BLaER1 treated with 17β-estradiol and CSF1 and Interleukin-3, amounts not matched to agents 10 nM and 100 nM (cell line): Measurements from ENCODE around the gene FGD3.

Experiments used
- H3K27ac ChIP-seq, 11 experiments: shearing (Covaris generic); formaldehyde crosslinking; 2 replicates each; pipeline ENCODE4 v1.8.1; 2022
- H3K27me3 ChIP-seq, 11 experiments: shearing (Covaris generic); formaldehyde crosslinking; 2 replicates each; pipeline ENCODE4 v1.8.1; 2022
- H3K36me3 ChIP-seq, 11 experiments: shearing (Covaris generic); formaldehyde crosslinking; 2 replicates each; pipeline ENCODE4 v1.8.1; 2022
- H3K4me1 ChIP-seq, 10 experiments: shearing (Covaris generic); formaldehyde crosslinking; 2 replicates each; pipeline ENCODE4 v1.8.1; 2022
- H3K4me2 ChIP-seq, 11 experiments: shearing (Covaris generic); formaldehyde crosslinking; 2 replicates each; pipeline ENCODE4 v1.8.1; 2022
- H3K4me3 ChIP-seq, 10 experiments: shearing (Covaris generic); formaldehyde crosslinking; 2 replicates each; pipeline ENCODE4 v1.8.1; 2022
- H3K9ac ChIP-seq, 11 experiments: shearing (Covaris generic); formaldehyde crosslinking; 2 replicates each; pipeline ENCODE4 v1.8.1; 2022
- H3K9me3 ChIP-seq, 11 experiments: shearing (Covaris generic); formaldehyde crosslinking; replicated peaks in 1 of 11; 2 replicates each; pipeline ENCODE4 v1.8.1; 2022
- H4K20me1 ChIP-seq, 11 experiments: shearing (Covaris generic); formaldehyde crosslinking; 2 replicates each; pipeline ENCODE4 v1.8.1; 2022
- Cebpa-rat ChIP-seq, 11 experiments: shearing (Covaris generic); IDR thresholded peaks; 2 replicates each; pipeline ENCODE4 v1.8.1; 2022

The FGD3 gene

GRCh38 chr9:93083592-93084470 lies 136.5 kb downstream of the FGD3 start:
- no peak for TF ChIP-seq Cebpa-rat (IDR thresholded peaks at IDR 0.05)
- Histone ChIP-seq H3K4me1 (peaks cover 27 to 59% (median 41%) of the 10 kb centered on the region in 10 experiments), H3K4me2 (peak overlapping the region in 9 of 11 experiments; percentile 54 to 70 (median 64); a peak in 17 of 22 replicates), H3K9me3 (peaks cover 0 to 13% (median 7%) of the 10 kb centered on the region in 11 experiments; a peak in 9 of 22 replicates), H4K20me1 (no peaks in the 10 kb centered on the region), H3K9ac (peak overlapping the region in 6 of 11 experiments; percentile 3 to 60 (median 26); a peak in 3 of 22 replicates), H3K27ac (peak overlapping the region in 6 of 11 experiments; percentile 13 to 69 (median 34); a peak in 6 of 22 replicates), H3K4me3 (no peak overlapping the region), H3K36me3 (peaks cover 28 to 68% (median 46%) of the 10 kb centered on the region in 11 experiments), H3K27me3 (no peaks in the 10 kb centered on the region)

- peaks cover 0 to 20% (median 9%) of the 10 kb centered on the region in 11 experiments; a peak in 13 of 22 replicates for H3K9me3 ChIP-seq
- H4K20me1 ChIP-seq: no peaks in the 10 kb centered on the region
- H3K36me3 ChIP-seq: peaks cover 28 to 61% (median 42%) of the 10 kb centered on the region in 11 experiments
- H3K27me3 ChIP-seq: no peaks in the 10 kb centered on the region
- no peak overlapping the region for H3K4me3 ChIP-seq
- peak overlapping the region in 1 of 11 experiments; percentile 67; a peak in 2 of 22 replicates for H3K27ac ChIP-seq
- H3K4me1 ChIP-seq: peaks cover 27 to 60% (median 42%) of the 10 kb centered on the region in 10 experiments
- H3K9ac ChIP-seq: no peak overlapping the region
- TF ChIP-seq Cebpa-rat (IDR thresholded peaks at IDR 0.05): no peak
- H3K4me2 ChIP-seq: 0 out of 22 replicates have a peak overlapping the region, but pooled peaks of 1 of the 11 experiments have one; percentile 69
These were observed 137.2 kb downstream of the FGD3 start for GRCh38 chr9:93084471-93084881.

- H3K36me3 ChIP-seq: peaks cover 26 to 52% (median 39%) of the 10 kb centered on the region in 11 experiments
- H3K27me3 ChIP-seq: no peaks in the 10 kb centered on the region
- no peak overlapping the region for H3K4me2 ChIP-seq
- H3K27ac ChIP-seq: no peak overlapping the region
- peaks cover 27 to 62% (median 47%) of the 10 kb centered on the region in 10 experiments for H3K4me1 ChIP-seq
- TF ChIP-seq Cebpa-rat (IDR thresholded peaks at IDR 0.05): no peak
- no peak overlapping the region for H3K4me3 ChIP-seq
- no peak overlapping the region for H3K9ac ChIP-seq
- peaks cover 0 to 32% (median 10%) of the 10 kb centered on the region in 11 experiments; a peak in 19 of 22 replicates for H3K9me3 ChIP-seq
- H4K20me1 ChIP-seq: no peaks in the 10 kb centered on the region
These were observed 138.4 kb downstream of the FGD3 start for GRCh38 chr9:93085676-93086075.
